Measurements from ENCODE around the gene RBSN.

The RBSN gene

GRCh38 chr3:15113884-15114283 lies 14.9 kb upstream of the RBSN start:
- Histone ChIP-seq H3K9ac (ENCODE audit: low read length) (no peak overlapping the region), H3K27me3 (ENCODE audit: control insufficient read depth, insufficient read depth, low read length) (no peaks in the 10 kb centered on the region), H3K4me3 (ENCODE audit: low read length) (no peak overlapping the region), H3K36me3 (ENCODE audit: control insufficient read depth, insufficient read depth, low read length) (no peaks in the 10 kb centered on the region), H3K4me1 (ENCODE audit: control insufficient read depth, insufficient read depth, low read length) (no peaks in the 10 kb centered on the region), H3K27ac (ENCODE audit: low read depth, low read length) (no peak overlapping the region)

GRCh38 chr3:15113471-15113870 lies 14.5 kb upstream of the RBSN start:
- no peaks in the 10 kb centered on the region for H3K4me1 ChIP-seq (ENCODE audit: control insufficient read depth, insufficient read depth, low read length)
- no peaks in the 10 kb centered on the region for H3K36me3 ChIP-seq (ENCODE audit: control insufficient read depth, insufficient read depth, low read length)
- no peak overlapping the region for H3K9ac ChIP-seq (ENCODE audit: low read length)
- H3K27ac ChIP-seq (ENCODE audit: low read depth, low read length) = no peak overlapping the region
- no peaks in the 10 kb centered on the region for H3K27me3 ChIP-seq (ENCODE audit: control insufficient read depth, insufficient read depth, low read length)
- H3K4me3 ChIP-seq (ENCODE audit: low read length) = no peak overlapping the region

GRCh38 chr3:15112011-15112410 lies 13.1 kb upstream of the RBSN start:
- Histone ChIP-seq H3K27me3 (ENCODE audit: control insufficient read depth, insufficient read depth, low read length) (no peaks in the 10 kb centered on the region), H3K36me3 (ENCODE audit: control insufficient read depth, insufficient read depth, low read length) (no peaks in the 10 kb centered on the region), H3K4me3 (ENCODE audit: low read length) (no peak overlapping the region), H3K4me1 (ENCODE audit: control insufficient read depth, insufficient read depth, low read length) (no peaks in the 10 kb centered on the region), H3K9ac (ENCODE audit: low read length) (no peak overlapping the region), H3K27ac (ENCODE audit: low read depth, low read length) (no peak overlapping the region)

DNA sequence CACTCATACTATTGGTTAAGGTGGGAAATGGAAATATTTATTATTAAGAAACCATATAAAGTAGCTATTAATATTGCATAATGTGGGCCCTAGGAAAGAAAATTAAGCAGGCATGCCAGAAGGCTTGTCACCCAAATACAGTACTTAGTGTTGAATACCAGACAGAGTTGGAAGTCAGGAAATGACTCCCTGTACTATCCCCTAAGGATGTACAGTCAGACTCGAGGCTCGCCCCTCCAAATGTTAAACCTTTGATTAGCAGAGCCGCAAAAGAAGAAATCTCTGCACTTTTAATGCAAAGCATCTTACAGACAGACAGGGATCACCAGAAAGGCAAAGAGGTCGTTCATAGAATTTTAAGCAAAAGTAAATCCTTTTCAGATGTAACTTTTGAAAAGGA lies 11.3 kb upstream of the RBSN start:
- no peak overlapping the region for H3K9ac ChIP-seq (ENCODE audit: low read length)
- no peaks in the 10 kb centered on the region for H3K36me3 ChIP-seq (ENCODE audit: control insufficient read depth, insufficient read depth, low read length)
- no peaks in the 10 kb centered on the region for H3K4me1 ChIP-seq (ENCODE audit: control insufficient read depth, insufficient read depth, low read length)
- H3K27ac ChIP-seq (ENCODE audit: low read depth, low read length) = no peak overlapping the region
- no peaks in the 10 kb centered on the region for H3K27me3 ChIP-seq (ENCODE audit: control insufficient read depth, insufficient read depth, low read length)
- no peak overlapping the region for H3K4me3 ChIP-seq (ENCODE audit: low read length)

DNA sequence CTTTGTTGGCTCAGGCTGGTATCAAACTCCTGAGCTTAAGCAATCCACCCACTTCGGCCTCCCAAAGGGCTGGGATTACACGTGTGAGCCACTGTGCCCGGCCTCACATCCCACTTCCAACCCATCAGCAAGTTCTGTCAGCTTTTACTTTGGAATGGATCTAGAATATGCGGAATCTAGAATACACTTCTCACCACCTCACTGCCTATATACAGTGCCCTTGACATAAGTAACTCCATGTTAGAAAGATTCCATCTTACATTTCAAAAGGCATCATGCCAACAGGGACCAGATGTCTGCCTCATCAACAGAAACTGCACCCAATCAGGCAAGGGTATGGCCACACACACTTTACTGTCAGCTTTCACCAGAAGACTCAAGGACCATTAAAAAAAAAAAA lies 9.9 kb upstream of the RBSN start:
- no peaks in the 10 kb centered on the region for H3K27me3 ChIP-seq (ENCODE audit: control insufficient read depth, insufficient read depth, low read length)
- H3K4me1 ChIP-seq (ENCODE audit: control insufficient read depth, insufficient read depth, low read length) = no peaks in the 10 kb centered on the region
- no peak overlapping the region for H3K27ac ChIP-seq (ENCODE audit: low read depth, low read length)
- no peak overlapping the region for H3K9ac ChIP-seq (ENCODE audit: low read length)
- no peaks in the 10 kb centered on the region for H3K36me3 ChIP-seq (ENCODE audit: control insufficient read depth, insufficient read depth, low read length)
- no peak overlapping the region for H3K4me3 ChIP-seq (ENCODE audit: low read length)

- Histone ChIP-seq H3K27me3 (ENCODE audit: control insufficient read depth, insufficient read depth, low read length) (no peaks in the 10 kb centered on the region), H3K4me1 (ENCODE audit: control insufficient read depth, insufficient read depth, low read length) (peaks cover 3% of the 10 kb centered on the region), H3K9ac (ENCODE audit: low read length) (no peak overlapping the region), H3K27ac (ENCODE audit: low read depth, low read length) (no peak overlapping the region), H3K4me3 (ENCODE audit: low read length) (no peak overlapping the region), H3K36me3 (ENCODE audit: control insufficient read depth, insufficient read depth, low read length) (no peaks in the 10 kb centered on the region)
These were observed 9.2 kb upstream of the RBSN start for GRCh38 chr3:15108082-15108545.

DNA sequence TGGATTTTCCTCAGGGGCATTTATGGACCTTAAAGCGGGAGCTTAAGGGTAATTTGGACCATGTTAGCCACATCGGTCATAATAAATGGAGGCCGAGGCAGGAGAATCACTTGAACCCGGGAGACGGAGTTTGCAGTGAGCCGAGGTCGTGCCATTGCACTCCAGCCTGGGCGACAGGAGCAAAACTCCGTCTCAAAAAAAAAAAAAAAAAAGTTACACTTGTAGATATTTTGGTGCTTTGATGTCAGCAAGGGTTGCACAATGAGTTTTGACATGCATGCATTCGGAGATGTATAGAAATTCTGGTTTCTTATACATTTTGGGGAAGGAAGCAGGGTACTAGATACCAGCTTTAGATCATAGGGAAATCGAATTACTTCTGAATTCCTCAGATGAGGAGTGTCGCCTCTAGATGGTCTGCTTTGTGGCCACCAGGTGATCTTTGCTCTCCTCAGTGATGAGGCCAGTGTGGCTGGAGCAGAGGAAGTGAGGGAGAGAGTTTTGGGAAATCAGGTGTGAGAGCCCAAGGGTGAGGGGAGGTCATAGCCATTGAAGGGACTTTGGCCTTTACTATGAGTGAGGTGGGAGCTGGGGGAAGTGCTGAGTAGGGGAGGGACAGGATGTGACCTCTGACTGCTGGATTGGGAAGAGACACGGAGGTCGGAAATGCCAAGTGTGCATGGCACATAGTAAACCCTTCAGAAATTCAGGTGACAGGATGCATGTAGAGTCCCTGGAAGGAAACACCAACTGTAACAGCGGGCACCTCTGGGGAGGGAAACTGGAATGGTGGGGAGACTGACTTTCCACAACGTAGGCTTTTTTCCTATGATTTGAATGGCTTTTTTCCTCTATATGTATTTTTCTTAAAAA lies 8.4 kb upstream of the RBSN start:
- H3K9ac ChIP-seq (ENCODE audit: low read length) = no peak overlapping the region
- H3K4me3 ChIP-seq (ENCODE audit: low read length) = no peak overlapping the region
- no peak overlapping the region for H3K27ac ChIP-seq (ENCODE audit: low read depth, low read length)
- H3K4me1 ChIP-seq (ENCODE audit: control insufficient read depth, insufficient read depth, low read length) = peaks cover 3% of the 10 kb centered on the region
- no peaks in the 10 kb centered on the region for H3K36me3 ChIP-seq (ENCODE audit: control insufficient read depth, insufficient read depth, low read length)
- H3K27me3 ChIP-seq (ENCODE audit: control insufficient read depth, insufficient read depth, low read length) = no peaks in the 10 kb centered on the region

GRCh38 chr3:15102836-15103235 lies 3.9 kb upstream of the RBSN start:
- H3K4me3 ChIP-seq (ENCODE audit: low read length) = no peak overlapping the region
- no peak overlapping the region for H3K9ac ChIP-seq (ENCODE audit: low read length)

DNA sequence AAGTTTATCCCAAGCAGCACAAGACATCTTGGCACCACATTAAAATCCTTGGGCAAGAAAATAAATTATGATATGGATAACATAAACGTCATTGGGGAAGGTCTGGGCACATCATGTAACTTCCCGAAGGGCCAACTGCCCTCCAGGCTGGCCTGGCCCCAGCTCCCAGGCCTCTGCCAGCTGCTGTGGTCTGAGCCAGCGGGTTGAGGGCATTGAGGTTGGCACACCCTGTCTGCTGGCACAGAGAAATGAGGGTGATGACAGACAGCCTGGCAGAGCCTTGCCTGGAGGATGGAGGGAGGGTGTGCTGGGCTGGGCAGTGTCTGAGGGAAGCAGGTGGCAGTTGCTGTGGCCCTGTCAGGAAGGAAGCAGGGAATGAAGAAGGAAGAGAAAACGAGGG lies 3.3 kb upstream of the RBSN start:
- H3K4me1 ChIP-seq (ENCODE audit: control insufficient read depth, insufficient read depth, low read length) = peaks cover 7% of the 10 kb centered on the region
- no peaks in the 10 kb centered on the region for H3K27me3 ChIP-seq (ENCODE audit: control insufficient read depth, insufficient read depth, low read length)
- H3K27ac ChIP-seq (ENCODE audit: low read depth, low read length) = peak overlapping the region; percentile 70
- H3K9ac ChIP-seq (ENCODE audit: low read length) = no peak overlapping the region
- H3K36me3 ChIP-seq (ENCODE audit: control insufficient read depth, insufficient read depth, low read length) = no peaks in the 10 kb centered on the region
- no peak overlapping the region for H3K4me3 ChIP-seq (ENCODE audit: low read length)

More at GRCh38 chr3:15102836-15103235, 3.9 kb upstream of the RBSN start:
- no peaks in the 10 kb centered on the region for H3K27me3 ChIP-seq (ENCODE audit: control insufficient read depth, insufficient read depth, low read length)
- peaks cover 5% of the 10 kb centered on the region for H3K4me1 ChIP-seq (ENCODE audit: control insufficient read depth, insufficient read depth, low read length)
- no peaks in the 10 kb centered on the region for H3K36me3 ChIP-seq (ENCODE audit: control insufficient read depth, insufficient read depth, low read length)
- H3K27ac ChIP-seq (ENCODE audit: low read depth, low read length) = peak overlapping the region; percentile 70

DNA sequence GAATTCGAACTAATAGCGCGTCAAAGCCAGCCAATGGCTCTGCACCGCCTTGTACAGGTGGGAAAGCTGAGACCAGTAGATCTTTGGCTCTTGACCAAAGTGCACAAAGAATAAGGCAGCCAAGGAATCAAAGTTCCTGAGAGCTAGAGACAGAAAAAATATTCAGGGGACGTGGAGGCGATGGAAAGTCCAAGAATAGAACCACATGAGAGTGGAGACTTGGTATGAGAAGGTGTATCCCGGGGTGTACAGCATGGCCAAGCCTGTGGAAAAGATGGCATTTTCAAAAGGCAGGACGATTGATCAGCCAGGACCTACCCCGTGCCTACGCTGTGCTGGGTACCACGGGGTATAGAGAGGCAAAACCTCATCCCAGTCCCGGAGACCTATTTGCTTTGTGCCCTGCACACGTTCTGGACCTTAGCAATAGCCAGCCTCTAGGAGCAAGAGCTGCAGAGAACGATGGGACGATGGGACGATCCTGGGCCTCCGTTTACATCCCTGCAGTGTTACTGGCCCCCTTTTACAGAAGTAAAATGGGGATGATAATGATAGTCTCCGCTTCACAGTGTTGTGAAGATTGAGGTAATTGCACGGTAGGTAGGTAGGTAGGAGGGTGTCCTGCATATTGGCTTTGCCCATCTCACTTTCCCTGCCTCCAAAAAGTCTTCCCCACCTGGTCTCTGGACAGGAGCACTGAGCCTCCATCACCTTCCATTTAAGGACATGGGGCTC lies 583 bp upstream of the RBSN start:
- peak overlapping the region; percentile 85 for H3K4me3 ChIP-seq (ENCODE audit: low read length)
- no peaks in the 10 kb centered on the region for H3K27me3 ChIP-seq (ENCODE audit: control insufficient read depth, insufficient read depth, low read length)
- H3K9ac ChIP-seq (ENCODE audit: low read length) = peak overlapping the region; percentile 28
- H3K36me3 ChIP-seq (ENCODE audit: control insufficient read depth, insufficient read depth, low read length) = peaks cover 3% of the 10 kb centered on the region
- peaks cover 7% of the 10 kb centered on the region for H3K4me1 ChIP-seq (ENCODE audit: control insufficient read depth, insufficient read depth, low read length)
- H3K27ac ChIP-seq (ENCODE audit: low read depth, low read length) = peak overlapping the region; percentile 73

DNA sequence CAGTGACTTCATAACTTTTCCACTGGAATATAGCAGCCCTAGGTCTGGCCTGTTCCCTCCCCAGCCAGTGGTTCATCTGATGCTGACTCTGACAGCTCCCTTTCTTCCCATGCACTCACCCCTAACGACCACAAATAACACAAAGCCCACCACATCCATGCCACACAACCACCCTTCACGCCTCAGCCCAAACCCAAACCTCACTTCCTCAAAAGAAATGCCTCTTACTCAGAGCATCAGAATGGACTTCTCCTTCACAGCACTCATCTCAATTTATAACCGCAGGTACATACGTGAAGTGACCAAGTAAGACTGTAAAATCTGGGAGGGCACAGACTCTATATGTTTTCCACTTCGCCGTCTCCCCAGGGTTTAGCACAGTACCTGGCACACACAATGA lies 1.1 kb downstream of the RBSN start:
- H3K4me1 ChIP-seq (ENCODE audit: control insufficient read depth, insufficient read depth, low read length) = peaks cover 4% of the 10 kb centered on the region
- no peak overlapping the region for H3K9ac ChIP-seq (ENCODE audit: low read length)
- peak overlapping the region; percentile 85 for H3K4me3 ChIP-seq (ENCODE audit: low read length)
- peaks cover 5% of the 10 kb centered on the region for H3K36me3 ChIP-seq (ENCODE audit: control insufficient read depth, insufficient read depth, low read length)
- no peak overlapping the region for H3K27ac ChIP-seq (ENCODE audit: low read depth, low read length)
- no peaks in the 10 kb centered on the region for H3K27me3 ChIP-seq (ENCODE audit: control insufficient read depth, insufficient read depth, low read length)

DNA sequence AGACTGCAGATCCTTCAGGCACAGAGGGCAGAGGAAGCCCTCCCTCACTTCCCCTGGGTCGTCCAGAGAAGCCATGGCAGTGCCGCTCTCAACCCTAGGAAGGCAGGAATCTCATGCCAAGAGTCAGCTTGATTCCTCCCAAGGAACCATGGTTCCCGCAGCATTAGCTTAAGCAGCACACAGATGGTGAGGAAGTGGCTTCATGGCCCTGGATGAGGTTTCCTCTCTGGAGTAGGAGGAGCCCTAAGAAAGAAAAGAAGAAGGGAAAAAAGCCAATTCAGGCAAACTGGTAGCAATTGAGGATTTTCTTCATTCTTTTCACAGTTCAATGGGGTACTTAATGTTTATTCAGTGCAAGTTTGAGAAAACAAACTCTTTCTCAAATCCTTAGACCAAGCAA lies 2.9 kb downstream of the RBSN start:
- H3K4me1 ChIP-seq (ENCODE audit: control insufficient read depth, insufficient read depth, low read length) = peaks cover 4% of the 10 kb centered on the region
- peaks cover 5% of the 10 kb centered on the region for H3K36me3 ChIP-seq (ENCODE audit: control insufficient read depth, insufficient read depth, low read length)
- H3K9ac ChIP-seq (ENCODE audit: low read length) = no peak overlapping the region
- H3K4me3 ChIP-seq (ENCODE audit: low read length) = no peak overlapping the region
- no peaks in the 10 kb centered on the region for H3K27me3 ChIP-seq (ENCODE audit: control insufficient read depth, insufficient read depth, low read length)
- no peak overlapping the region for H3K27ac ChIP-seq (ENCODE audit: low read depth, low read length)
